Neural progenitor cell (in vitro differentiated cells): Measurements from ENCODE around the gene CREB5. TPM values are rescaled to one million over a fixed set of nuclear protein-coding genes. Genes with fewer than 3 reads are reported as not detected.

ENCODE experiments used
- DNase-seq: peaks from one replicate; pipeline ENCODE4 v3.0.0-alpha.2; 2016; ENCODE audit warnings: low spot score
- H2AFZ ChIP-seq: fragments of 200-600 bp; sonication (generic); replicated peaks from 2 replicates; pipeline ENCODE4 v1.6.1; 2016; ENCODE audit warnings: antibody characterized with exemption
- H3F3A ChIP-seq: fragments of 200-600 bp; sonication (generic); 2 replicates; pipeline ENCODE4 v1.6.1; 2016; ENCODE audit warnings: antibody characterized with exemption, low read depth
- H3K27ac ChIP-seq: fragments of 200-600 bp; sonication (generic); 2 replicates; pipeline ENCODE4 v1.5.1; 2016; ENCODE audit warnings: mild to moderate bottlenecking
- H3K27me3 ChIP-seq: fragments of 200-600 bp; sonication (generic); 2 replicates; pipeline ENCODE4 v1.6.1; 2016; ENCODE audit warnings: mild to moderate bottlenecking, moderate library complexity
- H3K36me3 ChIP-seq: fragments of 200-600 bp; sonication (generic); 2 replicates; pipeline ENCODE4 v1.5.1; 2016
- H3K4me1 ChIP-seq: fragments of 200-600 bp; sonication (generic); 2 replicates; pipeline ENCODE4 v1.6.1; 2016; ENCODE audit warnings: mixed run types
- H3K4me2 ChIP-seq: fragments of 200-600 bp; sonication (generic); 2 replicates; pipeline ENCODE4 v1.6.1; 2016
- H3K4me3 ChIP-seq: fragments of 200-600 bp; sonication (generic); 2 replicates; pipeline ENCODE4 v1.5.1; 2016
- H3K79me2 ChIP-seq: fragments of 200-600 bp; sonication (generic); 2 replicates; pipeline ENCODE4 v1.6.1; 2016; ENCODE audit warnings: low read depth
- H3K9ac ChIP-seq: fragments of 200-600 bp; sonication (generic); 2 replicates; pipeline ENCODE4 v1.6.1; 2016
- H3K9me3 ChIP-seq: fragments of 200-600 bp; sonication (generic); 2 replicates; pipeline ENCODE4 v1.5.1; 2016; ENCODE audit warnings: low read depth
- H4K20me1 ChIP-seq: fragments of 200-600 bp; sonication (generic); 2 replicates; pipeline ENCODE4 v1.6.1; 2016; ENCODE audit warnings: low read depth
- H3K27ac Mint-ChIP-seq: 3 replicates; pipeline ENCODE4 v1.8.0; 2021; ENCODE audit warnings: mixed read lengths
- H3K27me3 Mint-ChIP-seq: 2 replicates; pipeline ENCODE4 v1.8.0; 2022; ENCODE audit warnings: low read depth, mild to moderate bottlenecking, inconsistent platforms, moderate library complexity, mixed read lengths; ENCODE audit not compliant: insufficient read depth
- H3K36me3 Mint-ChIP-seq: 3 replicates; pipeline ENCODE4 v1.8.0; 2021; ENCODE audit warnings: mixed read lengths
- H3K4me1 Mint-ChIP-seq: 3 replicates; pipeline ENCODE4 v1.8.0; 2021; ENCODE audit warnings: mixed read lengths
- H3K4me3 Mint-ChIP-seq: 3 replicates; pipeline ENCODE4 v1.8.0; 2021; ENCODE audit warnings: mild to moderate bottlenecking, moderate library complexity, mixed read lengths
- H3K9me3 Mint-ChIP-seq: 3 replicates; pipeline ENCODE4 v1.8.0; 2020; ENCODE audit warnings: mixed read lengths
- EZH2 ChIP-seq: fragments of 200-600 bp; sonication (generic); IDR thresholded peaks from 2 replicates; pipeline ENCODE4 v1.6.1; 2017; ENCODE audit warnings: antibody characterized with exemption, mild to moderate bottlenecking, moderate library complexity
- EZH2phosphoT487 ChIP-seq: fragments of 200-600 bp; sonication (generic); IDR thresholded peaks from 2 replicates; pipeline ENCODE4 v1.6.1; 2017; ENCODE audit warnings: antibody characterized with exemption
- total RNA-seq: library from RNA; depleted of rRNA; stranded (reverse); fragments of >200 nt; gene quantifications from 2 replicates; pipeline ENCODE4 v1.2.3, GENCODE V29; 2015; ENCODE audit warnings: low replicate concordance
- TF ChIP-seq, protein P1 (sequence below): fragments of 200-600 bp; sonication (generic); IDR thresholded peaks from 2 replicates; pipeline ENCODE4 v1.5.1; 2017; ENCODE audit warnings: antibody characterized with exemption, mild to moderate bottlenecking

CREB5 gene
- total RNA-seq, 1 donor from 2014 or later, result 1.2 TPM

DNA sequence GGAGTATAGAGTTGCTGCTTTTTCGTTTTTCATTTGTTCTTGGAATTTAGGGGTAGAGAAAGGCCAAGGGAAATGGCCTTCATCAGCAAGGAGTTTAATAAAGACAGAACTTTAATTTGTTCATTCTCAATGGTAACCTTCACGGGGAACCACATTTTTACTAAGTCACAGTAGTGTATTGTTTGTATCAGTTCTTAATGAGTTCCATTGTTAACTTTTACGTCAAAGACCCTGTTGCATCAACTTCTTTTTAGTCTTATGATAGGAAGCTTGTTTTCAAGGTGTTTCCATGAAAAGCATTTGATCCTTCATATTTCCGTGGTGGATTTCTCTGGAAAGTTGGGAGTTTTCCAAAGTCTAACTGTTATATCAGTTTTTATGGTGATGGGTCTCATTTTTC is 169.9 kb downstream of the CREB5 start:
- Mint-ChIP-seq H3K4me1 (peaks cover 21% of the 10 kb centered on the region), H3K4me3 (no peak overlapping the region), H3K27ac (no peak overlapping the region), H3K27me3 (peaks cover 3% of the 10 kb centered on the region), H3K36me3 (no peaks in the 10 kb centered on the region), H3K9me3 (no peaks in the 10 kb centered on the region)
- H4K20me1 ChIP-seq, result no peaks in the 10 kb centered on the region
- H3K36me3 ChIP-seq, result no peaks in the 10 kb centered on the region
- H3K4me2 ChIP-seq, result no peak overlapping the region
- peaks cover 5% of the 10 kb centered on the region for H3K4me1 ChIP-seq
- TF ChIP-seq, protein P1, sequence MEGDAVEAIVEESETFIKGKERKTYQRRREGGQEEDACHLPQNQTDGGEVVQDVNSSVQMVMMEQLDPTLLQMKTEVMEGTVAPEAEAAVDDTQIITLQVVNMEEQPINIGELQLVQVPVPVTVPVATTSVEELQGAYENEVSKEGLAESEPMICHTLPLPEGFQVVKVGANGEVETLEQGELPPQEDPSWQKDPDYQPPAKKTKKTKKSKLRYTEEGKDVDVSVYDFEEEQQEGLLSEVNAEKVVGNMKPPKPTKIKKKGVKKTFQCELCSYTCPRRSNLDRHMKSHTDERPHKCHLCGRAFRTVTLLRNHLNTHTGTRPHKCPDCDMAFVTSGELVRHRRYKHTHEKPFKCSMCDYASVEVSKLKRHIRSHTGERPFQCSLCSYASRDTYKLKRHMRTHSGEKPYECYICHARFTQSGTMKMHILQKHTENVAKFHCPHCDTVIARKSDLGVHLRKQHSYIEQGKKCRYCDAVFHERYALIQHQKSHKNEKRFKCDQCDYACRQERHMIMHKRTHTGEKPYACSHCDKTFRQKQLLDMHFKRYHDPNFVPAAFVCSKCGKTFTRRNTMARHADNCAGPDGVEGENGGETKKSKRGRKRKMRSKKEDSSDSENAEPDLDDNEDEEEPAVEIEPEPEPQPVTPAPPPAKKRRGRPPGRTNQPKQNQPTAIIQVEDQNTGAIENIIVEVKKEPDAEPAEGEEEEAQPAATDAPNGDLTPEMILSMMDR, result no peak
- TF ChIP-seq EZH2phosphoT487 (no peak), EZH2 (no peak)
- no peaks in the 10 kb centered on the region for H3F3A ChIP-seq
- no peak overlapping the region for H3K27ac ChIP-seq
- DNase-seq, result no peak
- no peaks in the 10 kb centered on the region for H3K27me3 ChIP-seq
- H3K9me3 ChIP-seq, result no peaks in the 10 kb centered on the region
- H3K9ac ChIP-seq, result no peak overlapping the region
- no peak overlapping the region for H2AFZ ChIP-seq
- no peak overlapping the region for H3K4me3 ChIP-seq
- no peaks in the 10 kb centered on the region for H3K79me2 ChIP-seq

DNA sequence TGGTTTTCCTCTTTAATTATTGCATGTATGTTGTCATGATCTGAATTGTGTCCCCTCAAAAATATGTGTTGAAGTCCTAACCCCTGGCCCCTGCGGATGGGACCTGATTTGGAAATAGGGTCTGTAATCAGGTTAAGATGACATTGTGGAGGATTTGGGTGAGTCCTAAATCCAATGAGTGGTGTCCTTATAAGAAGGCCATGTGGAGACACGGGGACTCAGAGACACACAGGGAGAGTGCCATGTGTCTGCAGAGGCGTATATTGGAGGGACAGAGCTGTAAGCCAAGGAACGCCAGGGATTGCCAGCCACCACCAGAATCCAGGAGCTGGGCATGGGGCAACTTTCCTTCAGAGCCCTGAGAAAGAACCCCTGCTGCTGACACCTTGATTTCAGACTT is 171.9 kb downstream of the CREB5 start:
- Histone ChIP-seq H3K9me3 (no peaks in the 10 kb centered on the region), H3K27ac (no peak overlapping the region), H3K9ac (no peak overlapping the region), H3K79me2 (no peaks in the 10 kb centered on the region), H4K20me1 (no peaks in the 10 kb centered on the region), H2AFZ (no peak overlapping the region), H3K36me3 (no peaks in the 10 kb centered on the region), H3K27me3 (no peaks in the 10 kb centered on the region), H3K4me2 (no peak overlapping the region), H3K4me1 (peaks cover 5% of the 10 kb centered on the region), H3K4me3 (no peak overlapping the region), H3F3A (no peaks in the 10 kb centered on the region)
- H3K27me3 Mint-ChIP-seq, result peaks cover 3% of the 10 kb centered on the region
- H3K9me3 Mint-ChIP-seq, result no peaks in the 10 kb centered on the region
- no peak overlapping the region for H3K27ac Mint-ChIP-seq
- no peaks in the 10 kb centered on the region for H3K36me3 Mint-ChIP-seq
- DNase-seq, result no peak
- no peak overlapping the region for H3K4me3 Mint-ChIP-seq
- TF ChIP-seq, protein P1, result no peak
- no peak for TF ChIP-seq EZH2
- TF ChIP-seq EZH2phosphoT487, result no peak
- H3K4me1 Mint-ChIP-seq, result peaks cover 22% of the 10 kb centered on the region

DNA sequence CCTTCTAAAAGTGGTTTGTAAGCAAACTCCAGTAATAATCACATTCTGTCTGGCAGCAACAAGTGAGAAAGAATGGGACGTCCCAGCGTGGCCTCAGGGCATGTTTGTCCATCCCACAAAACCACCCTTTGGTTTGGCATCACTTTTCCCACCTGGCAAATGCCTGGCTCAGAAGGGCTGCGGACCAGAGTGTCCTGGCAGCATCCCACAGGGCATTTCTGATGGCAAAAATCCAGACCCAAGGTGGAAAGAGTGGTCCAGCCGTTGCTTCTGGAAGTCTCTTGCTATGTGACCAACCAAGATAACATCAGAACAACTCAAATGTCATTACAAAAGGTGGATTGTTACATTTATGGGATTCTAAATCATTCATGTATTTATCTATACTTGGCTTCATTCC is 174.4 kb downstream of the CREB5 start:
- Histone ChIP-seq H3K9ac (no peak overlapping the region), H4K20me1 (no peaks in the 10 kb centered on the region), H3K27ac (no peak overlapping the region), H2AFZ (no peak overlapping the region), H3K4me1 (peaks cover 5% of the 10 kb centered on the region), H3K27me3 (no peaks in the 10 kb centered on the region), H3K4me3 (no peak overlapping the region), H3K4me2 (no peak overlapping the region), H3K79me2 (no peaks in the 10 kb centered on the region), H3K36me3 (no peaks in the 10 kb centered on the region), H3F3A (no peaks in the 10 kb centered on the region), H3K9me3 (no peaks in the 10 kb centered on the region)
- TF ChIP-seq, protein P1, result no peak
- TF ChIP-seq EZH2, result no peak
- TF ChIP-seq EZH2phosphoT487, result no peak
- Mint-ChIP-seq H3K27ac (no peak overlapping the region), H3K27me3 (peaks cover 3% of the 10 kb centered on the region), H3K4me1 (peaks cover 22% of the 10 kb centered on the region), H3K36me3 (no peaks in the 10 kb centered on the region), H3K9me3 (no peaks in the 10 kb centered on the region), H3K4me3 (no peak overlapping the region)
- DNase-seq, result no peak
